ENCODE results near the gene ZNF217.
"Not testable (repeated sequence)": the region's sequence is repeated elsewhere in the genome, so short reads cannot be mapped to it uniquely, and the experiment has no call there.

ZNF217 gene

GRCh38 chr20:53562104-53562764, 31.4 kb downstream of the ZNF217 start:
- DNase-seq = not testable (repeated sequence)

GRCh38 chr20:53561505-53561904, 32.1 kb downstream of the ZNF217 start:
- no peak for DNase-seq

GRCh38 chr20:53559816-53560215, 33.8 kb downstream of the ZNF217 start:
- no peak for DNase-seq

- no peak for DNase-seq
Observed at GRCh38 chr20:53557130-53557529, 36.5 kb downstream of the ZNF217 start.

DNA sequence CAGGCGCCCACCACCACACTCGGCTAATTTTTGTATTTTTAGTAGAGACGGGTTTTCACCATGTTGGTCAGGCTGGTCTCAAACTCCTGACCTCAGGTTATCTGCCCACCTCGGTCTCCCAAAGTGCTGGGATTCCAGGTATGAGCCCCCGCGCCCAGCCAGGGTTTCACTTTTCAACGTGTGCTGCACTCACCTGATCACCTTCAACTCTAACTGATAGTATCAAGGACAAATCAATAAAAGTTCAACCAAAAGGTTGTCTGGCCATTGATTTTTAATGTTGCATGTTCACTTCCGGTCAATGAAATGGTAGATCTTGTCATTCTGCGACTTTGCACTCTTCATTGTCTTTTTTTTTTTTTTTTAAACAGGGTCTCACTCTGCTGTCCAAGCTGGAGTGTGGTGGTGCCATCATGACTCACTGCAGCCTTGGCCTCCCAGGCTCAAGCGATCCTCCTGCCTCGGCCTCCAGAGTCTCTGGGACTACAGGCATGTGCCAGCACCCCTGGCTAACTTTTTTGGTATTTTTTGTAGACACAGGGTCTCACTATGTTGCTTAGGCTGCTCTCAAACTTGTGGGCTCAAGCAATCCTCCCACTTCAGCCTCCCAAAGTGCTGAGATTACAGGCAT, 37.3 kb downstream of the ZNF217 start:
- DNase-seq = no peak

GRCh38 chr20:53555816-53556215, 37.8 kb downstream of the ZNF217 start:
- DNase-seq = no peak

DNA sequence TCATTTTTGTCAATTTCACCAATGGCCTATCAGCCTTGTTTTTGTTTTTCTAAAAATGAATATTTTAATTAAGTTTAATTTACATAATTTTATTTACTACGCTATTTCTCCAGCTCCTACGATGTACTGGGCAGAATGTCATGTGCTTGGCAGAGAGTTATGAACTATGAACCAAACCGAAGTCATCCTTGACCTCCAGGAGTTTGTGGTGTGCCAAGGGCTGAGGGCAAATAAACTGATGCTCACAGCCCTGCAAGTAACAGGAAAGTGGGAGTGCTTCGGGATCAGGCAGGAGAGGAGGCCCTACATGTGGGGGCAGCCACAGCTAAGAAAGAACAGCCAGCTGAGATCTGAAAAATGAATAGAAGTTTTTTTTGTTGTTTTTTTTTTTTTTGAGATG, 38.6 kb downstream of the ZNF217 start:
- no peak for DNase-seq

DNA sequence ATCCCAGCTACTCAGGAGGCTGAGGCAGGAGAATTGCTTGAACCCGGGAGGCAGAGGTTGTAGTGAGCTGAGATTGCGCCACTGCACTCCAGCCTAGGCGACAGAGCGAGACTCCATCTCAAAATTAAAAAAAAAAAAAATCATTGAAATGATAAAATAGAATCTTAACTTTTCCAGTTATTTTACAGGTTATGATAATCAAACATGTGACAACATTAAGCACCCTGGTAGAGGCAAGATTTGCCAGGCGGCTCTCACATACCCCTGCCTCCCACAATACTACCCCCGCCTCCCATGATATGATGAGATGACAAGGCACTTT, 41.1 kb downstream of the ZNF217 start:
- DNase-seq = not testable (repeated sequence)

GRCh38 chr20:53551719-53552571, 41.7 kb downstream of the ZNF217 start:
- not testable (repeated sequence) for DNase-seq

GRCh38 chr20:53550280-53551187, 43.1 kb downstream of the ZNF217 start:
- no peak for DNase-seq

GRCh38 chr20:53547664-53548239, 45.9 kb downstream of the ZNF217 start:
- peak; percentile 38 to 75 for DNase-seq

GRCh38 chr20:53539516-53539915, 54.1 kb downstream of the ZNF217 start:
- no peak for DNase-seq

DNA sequence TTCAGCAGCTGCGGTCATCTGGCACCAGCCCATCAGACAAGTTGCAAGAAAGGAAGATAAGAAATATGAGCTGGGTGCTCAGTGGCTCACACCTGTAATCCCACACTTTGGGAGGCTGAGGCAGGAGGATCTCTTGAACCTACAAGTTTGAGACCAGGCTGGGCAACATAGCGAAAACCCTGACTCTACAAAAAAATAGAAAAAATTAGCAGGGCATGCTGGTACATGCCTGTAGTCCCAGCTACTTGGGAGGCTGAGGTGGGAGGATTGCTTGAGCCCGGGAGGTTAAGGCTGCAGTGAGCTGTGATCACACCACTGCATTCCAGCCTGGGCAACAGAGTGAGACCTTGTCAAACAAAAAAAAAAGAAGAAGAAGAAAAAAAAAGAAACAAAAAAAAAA, 57.3 kb downstream of the ZNF217 start:
- DNase-seq = peak in 1 of 2 experiments; percentile 22

- no peak for DNase-seq
Observed at GRCh38 chr20:53535878-53536277, 57.8 kb downstream of the ZNF217 start.

DNA sequence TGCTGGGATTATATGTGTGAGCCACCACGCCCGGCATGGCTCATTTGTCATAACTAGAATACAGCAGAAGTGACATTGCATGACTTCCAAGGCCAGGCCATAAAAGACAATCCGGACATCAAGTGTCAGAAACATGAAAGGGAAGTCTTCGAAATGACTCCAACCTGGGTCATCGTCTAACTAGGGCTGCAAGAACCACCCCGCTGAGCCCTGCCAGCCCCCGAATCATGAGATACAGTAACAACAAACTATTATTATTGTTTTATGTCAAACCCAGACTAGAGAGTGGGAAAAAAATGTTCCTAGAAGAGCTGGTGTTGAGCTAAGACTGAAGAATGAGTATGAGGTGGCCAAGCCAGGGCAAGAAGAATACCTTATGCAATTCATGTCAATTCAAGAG, 59.6 kb downstream of the ZNF217 start:
- no peak for DNase-seq

- no peak for DNase-seq
Observed at GRCh38 chr20:53533500-53533899, 60.1 kb downstream of the ZNF217 start.

GRCh38 chr20:53532654-53533312, 60.9 kb downstream of the ZNF217 start:
- not testable (repeated sequence) for DNase-seq

GRCh38 chr20:53530440-53530839, 63.2 kb downstream of the ZNF217 start:
- DNase-seq = no peak

GRCh38 chr20:53529658-53530057, 64.0 kb downstream of the ZNF217 start:
- no peak for DNase-seq

DNA sequence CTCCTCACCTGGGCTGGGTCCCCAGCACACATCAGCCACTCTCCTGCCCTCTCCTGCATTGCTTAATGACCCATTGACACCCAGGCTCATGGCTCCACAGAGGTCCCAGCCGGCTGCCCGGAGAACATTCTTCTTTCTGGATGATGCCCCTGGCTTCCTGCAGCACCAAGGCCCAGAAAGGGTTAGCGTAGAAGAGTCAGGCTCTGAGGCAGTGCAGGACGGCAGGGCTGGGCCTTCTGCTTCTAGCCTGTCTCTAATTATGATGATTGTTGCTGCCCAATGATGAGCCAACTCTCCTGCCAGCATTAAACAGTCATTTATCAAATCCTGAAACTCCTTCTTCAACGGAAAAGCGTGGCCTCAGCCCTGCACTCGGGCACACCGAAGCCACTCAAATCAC, 66.4 kb downstream of the ZNF217 start:
- DNase-seq = no peak

DNA sequence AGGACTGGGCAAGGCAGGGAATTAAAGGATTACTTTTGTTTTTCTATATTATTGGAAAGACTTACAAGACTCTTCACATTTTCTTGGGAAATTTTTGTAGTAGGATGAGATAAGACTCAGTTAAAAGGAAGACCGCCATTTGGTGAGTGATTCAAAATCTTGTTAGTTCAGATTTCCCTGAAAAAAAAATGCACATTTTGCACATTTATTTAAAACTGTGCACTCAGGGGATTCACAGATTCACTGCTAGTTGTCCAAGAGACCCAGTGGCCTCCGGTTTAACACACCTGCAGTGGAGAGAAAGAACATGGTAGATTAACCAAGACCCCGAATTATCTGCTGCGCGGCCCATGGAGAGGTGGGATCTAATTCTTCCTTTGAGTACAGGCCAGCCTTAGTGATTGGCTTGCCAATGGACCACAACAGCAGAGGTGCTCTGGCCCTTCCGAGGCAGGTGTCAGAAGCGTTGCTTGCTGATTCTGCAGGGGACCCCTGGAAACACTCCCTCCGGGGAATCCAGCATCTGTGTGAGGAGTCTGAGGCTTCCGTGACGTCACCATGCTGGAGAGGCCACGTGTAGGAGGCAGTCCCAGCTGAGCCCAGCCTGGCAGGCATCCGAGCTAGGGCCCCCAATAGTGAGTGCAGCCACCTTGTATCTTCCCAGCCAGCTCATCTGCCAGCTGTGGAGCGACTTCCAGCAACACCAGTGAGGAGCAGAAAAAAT, 68.9 kb downstream of the ZNF217 start:
- DNase-seq = peak in 1 of 2 experiments; percentile 56

Measured in NCI-H524 (cell line).